ENCODE data around the gene ULK4.
"Not testable (repeated sequence)": the region's sequence is repeated elsewhere in the genome, so short reads cannot be mapped to it uniquely, and the experiment has no call there.

ULK4 gene

DNA sequence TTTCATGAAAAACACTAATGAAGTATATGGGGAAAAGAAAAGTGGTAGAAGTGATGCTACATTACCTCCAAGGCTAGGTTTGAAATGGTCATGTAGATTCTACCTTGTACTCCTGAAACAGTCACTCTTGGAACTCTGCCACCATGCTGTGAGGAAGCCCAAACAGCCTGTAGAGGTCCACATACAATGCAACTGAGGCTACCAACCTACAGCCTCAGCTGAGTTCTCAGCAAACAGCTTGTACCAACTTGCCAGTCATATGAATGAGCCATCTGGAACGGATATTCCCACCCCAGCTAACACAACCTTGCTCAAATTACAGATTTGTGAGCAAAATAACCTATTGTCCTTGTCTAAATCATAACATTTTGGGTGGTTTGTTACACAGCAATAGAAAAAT, 193.5 kb downstream of the ULK4 start:
- Histone ChIP-seq H3K4me1 (ENCODE audit: control insufficient read depth, insufficient read depth, low read length) (no peaks in the 10 kb centered on the region), H3K36me3 (ENCODE audit: control insufficient read depth in 2 of 2, insufficient read depth in 2 of 2, low read length in 2 of 2) (no peaks in the 10 kb centered on the region), H3K27me3 (ENCODE audit: control insufficient read depth in 1 of 2, insufficient read depth in 2 of 2, low read length in 2 of 2) (no peaks in the 10 kb centered on the region), H3K27ac (ENCODE audit: low read length) (no peak overlapping the region), H3K4me3 (ENCODE audit: low read length in 2 of 2) (no peak overlapping the region), H3K9ac (ENCODE audit: low read length in 2 of 2) (no peak overlapping the region), H3K9me3 (ENCODE audit: control insufficient read depth in 2 of 2, low read length in 2 of 2) (no peaks in the 10 kb centered on the region)

DNA sequence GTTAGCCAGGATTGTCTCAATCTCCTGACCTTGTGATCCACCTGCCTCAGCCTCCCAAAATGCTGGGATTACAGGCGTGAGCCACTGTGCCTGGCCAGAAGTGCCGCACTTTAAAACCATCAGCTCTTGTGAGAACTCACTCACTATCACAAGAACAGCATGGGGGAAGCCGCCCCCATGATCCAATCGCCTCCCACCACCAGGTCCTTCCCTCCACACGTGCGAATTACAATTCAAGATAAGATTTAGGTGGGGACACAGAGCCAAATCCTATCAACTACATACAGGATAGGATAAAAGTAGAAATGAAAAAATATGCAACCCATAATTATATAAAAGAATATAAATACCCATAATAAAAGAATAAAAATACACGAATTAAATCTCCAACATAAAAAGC, 199.0 kb downstream of the ULK4 start:
- not testable (repeated sequence) for H3K4me3 ChIP-seq (ENCODE audit: low read length in 2 of 2); H3K27ac ChIP-seq (ENCODE audit: low read length); H3K36me3 ChIP-seq (ENCODE audit: control insufficient read depth in 2 of 2, insufficient read depth in 2 of 2, low read length in 2 of 2); H3K9me3 ChIP-seq (ENCODE audit: control insufficient read depth in 2 of 2, low read length in 2 of 2); H3K9ac ChIP-seq (ENCODE audit: low read length in 2 of 2); H3K27me3 ChIP-seq (ENCODE audit: control insufficient read depth in 1 of 2, insufficient read depth in 2 of 2, low read length in 2 of 2); H3K4me1 ChIP-seq (ENCODE audit: control insufficient read depth, insufficient read depth, low read length)

DNA sequence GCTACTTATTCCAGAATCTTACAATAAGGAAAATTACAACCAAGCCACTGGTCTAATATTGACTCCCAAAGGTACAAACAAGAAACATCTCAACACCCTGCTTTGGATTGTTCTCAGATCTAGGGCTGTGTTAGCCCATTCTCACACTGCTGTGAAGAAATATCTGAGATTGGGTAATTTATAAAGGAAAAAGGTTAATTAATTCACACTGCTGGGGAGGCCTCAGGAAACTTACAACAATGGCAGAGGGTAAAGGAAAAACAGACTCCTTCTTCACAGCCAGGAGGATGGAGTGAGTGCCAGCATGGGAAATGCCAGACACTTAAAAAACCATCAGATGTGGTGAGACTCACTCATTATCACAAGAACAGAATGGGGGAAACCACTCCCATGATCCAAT, 208.3 kb downstream of the ULK4 start:
- H3K9ac ChIP-seq (ENCODE audit: low read length in 2 of 2), result no peak overlapping the region
- H3K36me3 ChIP-seq (ENCODE audit: control insufficient read depth in 2 of 2, insufficient read depth in 2 of 2, low read length in 2 of 2), result no peaks in the 10 kb centered on the region
- no peaks in the 10 kb centered on the region for H3K9me3 ChIP-seq (ENCODE audit: control insufficient read depth in 2 of 2, low read length in 2 of 2)
- H3K27me3 ChIP-seq (ENCODE audit: control insufficient read depth in 1 of 2, insufficient read depth in 2 of 2, low read length in 2 of 2), result no peaks in the 10 kb centered on the region
- no peaks in the 10 kb centered on the region for H3K4me1 ChIP-seq (ENCODE audit: control insufficient read depth, insufficient read depth, low read length)
- no peak overlapping the region for H3K27ac ChIP-seq (ENCODE audit: low read length)
- no peak overlapping the region for H3K4me3 ChIP-seq (ENCODE audit: low read length in 2 of 2)

DNA sequence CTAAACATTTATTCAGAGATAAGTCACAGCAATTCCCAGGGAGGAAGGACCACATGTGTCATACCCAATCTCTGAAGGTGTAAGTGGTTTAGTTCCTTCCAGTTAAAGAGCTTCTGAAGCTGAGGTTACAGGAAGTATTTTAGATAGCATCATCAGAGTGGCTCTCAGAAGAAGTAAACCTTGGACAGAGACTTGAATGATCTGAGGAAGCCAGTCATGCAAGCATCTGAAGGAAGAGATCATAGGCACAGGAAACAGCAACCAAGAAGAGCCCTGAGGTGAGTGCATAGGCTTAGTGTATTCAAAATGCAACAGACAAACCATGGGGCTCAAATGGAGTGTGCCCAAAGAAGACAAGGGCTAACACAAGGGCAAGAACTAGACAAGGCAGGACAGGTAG, 210.3 kb downstream of the ULK4 start:
- Histone ChIP-seq H3K9me3 (ENCODE audit: control insufficient read depth in 2 of 2, low read length in 2 of 2) (no peaks in the 10 kb centered on the region), H3K9ac (ENCODE audit: low read length in 2 of 2) (no peak overlapping the region), H3K27me3 (ENCODE audit: control insufficient read depth in 1 of 2, insufficient read depth in 2 of 2, low read length in 2 of 2) (no peaks in the 10 kb centered on the region), H3K4me1 (ENCODE audit: control insufficient read depth, insufficient read depth, low read length) (no peaks in the 10 kb centered on the region), H3K36me3 (ENCODE audit: control insufficient read depth in 2 of 2, insufficient read depth in 2 of 2, low read length in 2 of 2) (no peaks in the 10 kb centered on the region), H3K27ac (ENCODE audit: low read length) (no peak overlapping the region), H3K4me3 (ENCODE audit: low read length in 2 of 2) (no peak overlapping the region)

DNA sequence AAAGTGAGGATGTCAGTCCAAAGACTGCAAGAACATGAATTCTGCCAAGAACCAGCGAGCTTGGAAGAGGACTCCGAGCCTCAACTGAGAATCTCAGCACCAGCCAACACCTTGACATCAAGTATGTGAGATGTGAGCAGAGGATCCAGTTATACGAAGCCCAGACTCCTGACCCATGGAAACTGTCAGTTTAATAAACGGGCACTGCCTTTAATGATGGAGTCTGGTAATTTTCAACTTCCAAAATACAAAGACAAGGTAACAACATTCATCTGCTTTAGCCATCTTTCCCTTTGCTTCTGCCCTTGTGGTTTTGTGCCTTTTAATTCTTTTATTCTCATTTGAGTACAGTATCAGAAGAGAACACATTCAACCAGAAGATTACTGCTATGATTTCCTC, 211.9 kb downstream of the ULK4 start:
- Histone ChIP-seq H3K27me3 (ENCODE audit: control insufficient read depth in 1 of 2, insufficient read depth in 2 of 2, low read length in 2 of 2) (no peaks in the 10 kb centered on the region), H3K27ac (ENCODE audit: low read length) (no peak overlapping the region), H3K9me3 (ENCODE audit: control insufficient read depth in 2 of 2, low read length in 2 of 2) (no peaks in the 10 kb centered on the region), H3K4me3 (ENCODE audit: low read length in 2 of 2) (no peak overlapping the region), H3K4me1 (ENCODE audit: control insufficient read depth, insufficient read depth, low read length) (no peaks in the 10 kb centered on the region), H3K9ac (ENCODE audit: low read length in 2 of 2) (no peak overlapping the region), H3K36me3 (ENCODE audit: control insufficient read depth in 2 of 2, insufficient read depth in 2 of 2, low read length in 2 of 2) (no peaks in the 10 kb centered on the region)

DNA sequence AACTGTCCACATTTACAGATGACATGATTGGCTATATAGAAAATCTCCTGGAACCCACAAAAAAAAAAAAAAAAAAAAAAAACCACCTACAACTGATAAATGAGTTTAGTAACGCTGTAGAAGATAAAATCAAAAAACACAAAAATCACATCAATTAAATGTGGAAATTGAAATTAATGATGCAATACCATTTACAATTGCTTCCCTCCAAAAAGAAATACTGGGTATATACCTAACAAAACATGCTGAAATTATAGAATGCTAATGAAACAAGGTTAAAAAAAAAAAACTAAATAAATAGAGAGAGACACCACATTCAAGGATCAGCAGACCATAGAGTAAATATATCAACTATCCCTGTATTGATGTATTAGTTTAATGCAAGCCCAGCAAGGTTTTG, 215.7 kb downstream of the ULK4 start:
- H3K27me3 ChIP-seq (ENCODE audit: control insufficient read depth in 1 of 2, insufficient read depth in 2 of 2, low read length in 2 of 2), result no peaks in the 10 kb centered on the region

DNA sequence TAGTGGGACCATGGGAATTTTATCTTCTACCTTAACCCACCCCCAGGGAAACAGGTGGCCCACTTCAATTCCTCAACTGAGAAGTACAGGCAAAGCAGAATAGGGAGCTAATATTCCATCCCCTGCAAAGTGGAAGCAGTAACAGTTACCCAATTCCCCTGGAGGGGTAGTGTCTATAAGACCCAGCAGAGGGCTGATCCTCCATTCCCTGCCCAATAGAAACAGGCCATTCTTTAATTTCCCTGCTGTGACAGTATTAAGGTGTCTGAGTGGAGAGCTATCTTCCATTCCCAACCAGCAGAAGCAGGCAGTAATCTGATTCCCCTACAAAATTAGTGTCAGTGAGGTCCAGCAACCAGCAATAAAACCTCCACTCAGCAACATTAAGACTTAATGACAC, 219.8 kb downstream of the ULK4 start:
- no peaks in the 10 kb centered on the region for H3K9me3 ChIP-seq (ENCODE audit: control insufficient read depth in 2 of 2, low read length in 2 of 2)
- no peak overlapping the region for H3K27ac ChIP-seq (ENCODE audit: low read length)
- no peaks in the 10 kb centered on the region for H3K27me3 ChIP-seq (ENCODE audit: control insufficient read depth in 1 of 2, insufficient read depth in 2 of 2, low read length in 2 of 2)
- H3K4me1 ChIP-seq (ENCODE audit: control insufficient read depth, insufficient read depth, low read length), result no peaks in the 10 kb centered on the region
- H3K9ac ChIP-seq (ENCODE audit: low read length in 2 of 2), result no peak overlapping the region
- H3K4me3 ChIP-seq (ENCODE audit: low read length in 2 of 2), result no peak overlapping the region
- no peaks in the 10 kb centered on the region for H3K36me3 ChIP-seq (ENCODE audit: control insufficient read depth in 2 of 2, insufficient read depth in 2 of 2, low read length in 2 of 2)

More for the DNA sequence above, 215.7 kb downstream of the ULK4 start:
- Histone ChIP-seq H3K4me3 (ENCODE audit: low read length in 2 of 2) (no peak overlapping the region), H3K9me3 (ENCODE audit: control insufficient read depth in 2 of 2, low read length in 2 of 2) (no peaks in the 10 kb centered on the region), H3K27ac (ENCODE audit: low read length) (no peak overlapping the region), H3K36me3 (ENCODE audit: control insufficient read depth in 2 of 2, insufficient read depth in 2 of 2, low read length in 2 of 2) (no peaks in the 10 kb centered on the region), H3K9ac (ENCODE audit: low read length in 2 of 2) (no peak overlapping the region), H3K4me1 (ENCODE audit: control insufficient read depth, insufficient read depth, low read length) (no peaks in the 10 kb centered on the region)

DNA sequence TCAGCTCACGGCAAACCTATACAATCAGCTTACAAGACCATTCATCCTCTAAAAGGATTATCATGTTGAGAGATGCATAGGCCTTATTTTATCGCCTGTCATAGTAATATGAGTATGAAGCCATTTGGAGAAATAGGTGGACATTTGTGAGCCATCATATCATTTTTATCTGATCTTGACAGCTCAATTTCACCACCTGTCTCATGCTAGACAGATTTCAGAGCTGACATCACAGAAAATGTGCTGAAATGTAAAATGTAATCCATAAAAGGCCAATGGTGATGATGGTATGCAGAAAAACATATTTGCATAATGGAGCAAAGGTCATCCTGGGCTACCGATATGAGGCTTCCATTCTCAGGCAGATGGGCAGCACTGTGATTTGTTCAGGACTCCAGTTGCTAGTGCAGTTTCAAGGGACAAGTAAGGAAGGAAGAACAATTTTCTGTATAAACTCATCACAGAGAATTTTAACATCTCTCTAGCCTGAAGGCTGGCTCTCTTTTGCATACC, 221.5 kb downstream of the ULK4 start:
- H3K27me3 ChIP-seq (ENCODE audit: control insufficient read depth in 1 of 2, insufficient read depth in 2 of 2, low read length in 2 of 2), result no peaks in the 10 kb centered on the region
- H3K27ac ChIP-seq (ENCODE audit: low read length), result no peak overlapping the region
- no peaks in the 10 kb centered on the region for H3K4me1 ChIP-seq (ENCODE audit: control insufficient read depth, insufficient read depth, low read length)
- H3K9me3 ChIP-seq (ENCODE audit: control insufficient read depth in 2 of 2, low read length in 2 of 2), result no peaks in the 10 kb centered on the region
- H3K36me3 ChIP-seq (ENCODE audit: control insufficient read depth in 2 of 2, insufficient read depth in 2 of 2, low read length in 2 of 2), result no peaks in the 10 kb centered on the region
- no peak overlapping the region for H3K9ac ChIP-seq (ENCODE audit: low read length in 2 of 2)
- H3K4me3 ChIP-seq (ENCODE audit: low read length in 2 of 2), result no peak overlapping the region

DNA sequence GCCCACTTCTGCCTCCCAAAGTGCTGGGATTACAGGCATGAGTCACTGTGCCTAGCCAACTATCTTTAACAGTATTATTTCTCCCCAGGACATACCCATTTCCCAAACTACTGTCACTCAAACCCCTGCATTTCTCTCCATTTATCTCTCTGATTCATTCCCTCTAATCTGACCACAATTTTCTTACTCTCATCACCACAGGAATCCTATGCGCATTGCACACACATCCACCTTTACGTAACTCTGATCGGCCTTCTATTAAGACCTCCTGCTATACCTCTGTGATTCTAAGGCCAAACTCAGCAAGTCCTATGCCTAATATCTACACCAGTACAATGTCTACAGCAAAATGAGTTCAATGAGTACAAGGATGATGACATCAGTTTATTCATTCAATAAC, 235.0 kb downstream of the ULK4 start:
- H3K36me3 ChIP-seq (ENCODE audit: control insufficient read depth in 2 of 2, insufficient read depth in 2 of 2, low read length in 2 of 2), result no peaks in the 10 kb centered on the region
- no peaks in the 10 kb centered on the region for H3K4me1 ChIP-seq (ENCODE audit: control insufficient read depth, insufficient read depth, low read length)
- no peak overlapping the region for H3K4me3 ChIP-seq (ENCODE audit: low read length in 2 of 2)
- peaks cover 0 to 3% of the 10 kb centered on the region in 2 donors for H3K9me3 ChIP-seq (ENCODE audit: control insufficient read depth in 2 of 2, low read length in 2 of 2)
- no peak overlapping the region for H3K27ac ChIP-seq (ENCODE audit: low read length)
- H3K27me3 ChIP-seq (ENCODE audit: control insufficient read depth in 1 of 2, insufficient read depth in 2 of 2, low read length in 2 of 2), result no peaks in the 10 kb centered on the region
- no peak overlapping the region for H3K9ac ChIP-seq (ENCODE audit: low read length in 2 of 2)

DNA sequence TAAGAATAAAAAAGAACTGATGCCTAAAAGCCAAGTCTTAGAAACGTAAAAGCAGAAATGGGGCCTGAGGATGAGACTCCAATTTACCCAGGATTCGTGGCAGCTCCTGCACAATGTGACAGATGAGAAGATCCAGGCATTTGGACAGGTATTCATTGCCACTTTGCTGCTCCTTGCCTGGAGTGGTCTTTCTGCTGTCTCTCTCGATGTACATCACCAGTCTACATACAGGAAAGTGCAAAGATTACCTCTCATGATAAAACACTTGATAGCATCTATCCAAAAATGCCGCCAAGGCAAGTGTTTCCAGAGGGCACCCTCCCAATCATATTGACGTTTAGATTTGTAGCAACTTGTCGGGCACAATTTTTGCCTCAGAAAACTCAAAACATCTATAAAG, 244.3 kb downstream of the ULK4 start:
- Histone ChIP-seq H3K27me3 (ENCODE audit: control insufficient read depth in 1 of 2, insufficient read depth in 2 of 2, low read length in 2 of 2) (no peaks in the 10 kb centered on the region), H3K4me1 (ENCODE audit: control insufficient read depth, insufficient read depth, low read length) (no peaks in the 10 kb centered on the region), H3K4me3 (ENCODE audit: low read length in 2 of 2) (no peak overlapping the region), H3K27ac (ENCODE audit: low read length) (no peak overlapping the region), H3K36me3 (ENCODE audit: control insufficient read depth in 2 of 2, insufficient read depth in 2 of 2, low read length in 2 of 2) (no peaks in the 10 kb centered on the region), H3K9ac (ENCODE audit: low read length in 2 of 2) (no peak overlapping the region), H3K9me3 (ENCODE audit: control insufficient read depth in 2 of 2, low read length in 2 of 2) (no peaks in the 10 kb centered on the region)

DNA sequence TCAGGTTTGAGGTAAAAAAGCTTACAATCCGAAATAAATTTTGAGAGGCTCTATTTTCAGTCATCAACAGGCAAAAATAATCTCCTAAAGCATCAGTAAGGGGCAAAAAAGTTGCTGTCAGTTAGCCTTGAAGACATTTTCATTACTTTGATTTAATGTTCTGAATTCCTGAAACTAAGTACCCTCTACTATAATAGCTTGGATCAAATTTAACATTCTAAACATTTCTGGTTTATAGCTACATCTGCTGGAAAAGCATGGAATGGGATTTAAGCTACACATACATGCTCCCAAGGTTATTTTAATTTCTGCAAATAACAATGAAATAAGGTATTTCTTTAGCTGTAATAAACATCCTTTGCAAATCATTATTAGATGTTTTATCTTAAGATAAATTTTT, 245.4 kb downstream of the ULK4 start:
- Histone ChIP-seq H3K27me3 (ENCODE audit: control insufficient read depth in 1 of 2, insufficient read depth in 2 of 2, low read length in 2 of 2) (no peaks in the 10 kb centered on the region), H3K4me3 (ENCODE audit: low read length in 2 of 2) (no peak overlapping the region), H3K9ac (ENCODE audit: low read length in 2 of 2) (no peak overlapping the region), H3K4me1 (ENCODE audit: control insufficient read depth, insufficient read depth, low read length) (no peaks in the 10 kb centered on the region), H3K9me3 (ENCODE audit: control insufficient read depth in 2 of 2, low read length in 2 of 2) (no peaks in the 10 kb centered on the region), H3K27ac (ENCODE audit: low read length) (no peak overlapping the region), H3K36me3 (ENCODE audit: control insufficient read depth in 2 of 2, insufficient read depth in 2 of 2, low read length in 2 of 2) (no peaks in the 10 kb centered on the region)

Data from stomach smooth muscle (tissue), 2 donors.